VCaP (cell line): Measurements from ENCODE around the gene UBAP2.

Experiments used
- H3K27ac ChIP-seq: fragments of 450-650 bp; 2 replicates; pipeline ENCODE4 v1.5.1; 2017
- TF ChIP-seq, protein P1 (sequence below): fragments of 450-650 bp; conservative IDR thresholded peaks from 2 replicates; pipeline ENCODE4 v1.5.1; 2017; ENCODE audit warnings: mild to moderate bottlenecking, moderate library complexity

Gene UBAP2

DNA sequence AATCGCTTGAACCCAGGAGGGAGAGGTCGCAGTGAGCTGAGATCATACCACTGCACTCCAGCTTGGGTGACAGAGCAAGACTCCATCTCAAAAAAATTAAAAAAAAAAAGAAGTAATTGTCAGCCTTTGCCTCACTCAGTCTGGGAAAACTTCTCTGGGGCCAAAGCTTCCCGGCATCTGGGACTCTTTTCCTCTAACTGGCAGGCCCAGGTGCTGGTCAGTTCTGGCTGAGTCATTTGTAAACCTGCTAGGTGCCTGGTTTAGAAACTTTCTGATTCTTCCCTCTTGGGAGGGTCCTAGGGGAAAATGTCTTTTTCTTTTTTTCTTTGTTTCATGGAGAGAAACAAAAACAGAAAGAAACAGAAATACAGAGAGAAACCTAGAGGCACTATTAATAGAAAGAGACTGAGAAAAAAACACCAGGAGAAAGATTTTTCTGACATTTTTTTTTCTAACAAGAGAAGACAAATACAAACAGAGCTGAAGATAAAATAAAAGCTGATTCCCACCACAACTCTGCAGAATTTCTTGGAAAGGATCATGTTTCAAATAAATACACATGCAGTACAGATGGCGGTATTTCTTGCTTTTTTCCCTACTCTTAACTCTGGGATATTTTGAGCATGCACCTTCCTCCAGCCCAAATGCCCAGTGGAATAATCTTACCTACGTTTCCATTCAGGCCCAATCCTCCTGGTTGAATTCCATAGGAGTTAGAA, 22.1 kb upstream of the UBAP2 start:
- TF ChIP-seq, protein P1, sequence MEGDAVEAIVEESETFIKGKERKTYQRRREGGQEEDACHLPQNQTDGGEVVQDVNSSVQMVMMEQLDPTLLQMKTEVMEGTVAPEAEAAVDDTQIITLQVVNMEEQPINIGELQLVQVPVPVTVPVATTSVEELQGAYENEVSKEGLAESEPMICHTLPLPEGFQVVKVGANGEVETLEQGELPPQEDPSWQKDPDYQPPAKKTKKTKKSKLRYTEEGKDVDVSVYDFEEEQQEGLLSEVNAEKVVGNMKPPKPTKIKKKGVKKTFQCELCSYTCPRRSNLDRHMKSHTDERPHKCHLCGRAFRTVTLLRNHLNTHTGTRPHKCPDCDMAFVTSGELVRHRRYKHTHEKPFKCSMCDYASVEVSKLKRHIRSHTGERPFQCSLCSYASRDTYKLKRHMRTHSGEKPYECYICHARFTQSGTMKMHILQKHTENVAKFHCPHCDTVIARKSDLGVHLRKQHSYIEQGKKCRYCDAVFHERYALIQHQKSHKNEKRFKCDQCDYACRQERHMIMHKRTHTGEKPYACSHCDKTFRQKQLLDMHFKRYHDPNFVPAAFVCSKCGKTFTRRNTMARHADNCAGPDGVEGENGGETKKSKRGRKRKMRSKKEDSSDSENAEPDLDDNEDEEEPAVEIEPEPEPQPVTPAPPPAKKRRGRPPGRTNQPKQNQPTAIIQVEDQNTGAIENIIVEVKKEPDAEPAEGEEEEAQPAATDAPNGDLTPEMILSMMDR: no peak
- H3K27ac ChIP-seq: peak overlapping the region; percentile 99

DNA sequence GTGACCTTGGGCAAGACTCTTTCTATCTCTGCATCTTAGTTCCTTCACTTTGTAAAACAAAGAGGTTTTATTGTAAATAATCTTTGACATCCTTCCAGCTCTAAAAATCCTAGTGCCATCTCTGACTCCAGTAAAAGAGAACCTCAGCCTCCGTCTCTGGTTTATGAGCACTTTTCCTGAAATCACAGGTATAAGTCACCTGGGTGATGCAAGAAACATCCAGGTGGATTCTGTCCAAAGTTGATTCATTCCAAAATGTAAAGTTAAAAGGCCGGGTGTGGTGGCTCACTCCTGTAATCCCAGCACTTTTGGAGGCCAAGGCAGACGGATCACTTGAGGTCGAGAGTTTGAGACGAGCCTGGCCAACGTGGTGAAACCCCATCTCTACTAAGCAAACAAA, 21.1 kb upstream of the UBAP2 start:
- TF ChIP-seq, protein P1: no peak
- H3K27ac ChIP-seq: peak overlapping the region; percentile 99

DNA sequence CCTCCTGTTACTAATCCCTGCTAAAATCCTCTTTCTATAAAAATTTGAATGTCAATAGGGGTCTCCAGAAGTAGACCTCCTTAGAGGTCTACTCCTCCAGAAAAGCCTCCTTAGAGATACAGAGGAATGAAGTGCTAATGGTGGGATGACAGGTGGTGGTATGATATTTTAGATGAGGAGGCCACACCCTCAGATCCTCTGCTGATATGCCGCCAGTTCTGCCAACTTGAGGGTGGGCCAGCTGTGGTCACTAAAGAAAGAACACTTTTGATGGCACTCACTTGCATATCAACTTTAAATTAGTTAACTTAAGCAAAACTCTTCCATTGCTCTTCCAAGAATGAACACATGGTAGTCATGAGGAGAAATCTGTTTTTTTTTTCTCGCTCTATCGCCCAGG, 16.9 kb upstream of the UBAP2 start:
- TF ChIP-seq, protein P1: no peak
- H3K27ac ChIP-seq: no peak overlapping the region

GRCh38 chr9:34059954-34060353, 11.3 kb upstream of the UBAP2 start:
- TF ChIP-seq, protein P1: no peak
- no peak overlapping the region for H3K27ac ChIP-seq

DNA sequence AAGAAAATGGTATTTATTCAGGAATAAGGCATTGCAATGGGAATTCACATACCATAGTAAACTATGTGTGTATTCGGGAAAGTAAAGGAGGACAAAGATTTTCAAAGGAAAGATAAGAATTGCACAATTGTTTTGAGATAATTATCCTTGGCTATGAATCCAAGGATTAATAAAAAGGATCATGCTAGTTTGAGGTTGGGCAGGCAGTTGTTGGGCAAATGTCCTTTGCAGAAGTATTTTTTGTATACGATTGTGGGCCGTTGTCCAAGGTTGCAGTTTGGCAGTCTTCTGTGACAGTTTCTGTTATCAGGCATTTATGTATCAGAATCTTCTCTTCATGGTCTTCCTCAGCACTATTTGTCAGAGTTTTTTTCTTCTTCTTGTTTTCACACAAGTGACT, 10.6 kb upstream of the UBAP2 start:
- H3K27ac ChIP-seq: peak overlapping the region; percentile 5; the same call in 1 of the 2 replicates
- TF ChIP-seq, protein P1: no peak

DNA sequence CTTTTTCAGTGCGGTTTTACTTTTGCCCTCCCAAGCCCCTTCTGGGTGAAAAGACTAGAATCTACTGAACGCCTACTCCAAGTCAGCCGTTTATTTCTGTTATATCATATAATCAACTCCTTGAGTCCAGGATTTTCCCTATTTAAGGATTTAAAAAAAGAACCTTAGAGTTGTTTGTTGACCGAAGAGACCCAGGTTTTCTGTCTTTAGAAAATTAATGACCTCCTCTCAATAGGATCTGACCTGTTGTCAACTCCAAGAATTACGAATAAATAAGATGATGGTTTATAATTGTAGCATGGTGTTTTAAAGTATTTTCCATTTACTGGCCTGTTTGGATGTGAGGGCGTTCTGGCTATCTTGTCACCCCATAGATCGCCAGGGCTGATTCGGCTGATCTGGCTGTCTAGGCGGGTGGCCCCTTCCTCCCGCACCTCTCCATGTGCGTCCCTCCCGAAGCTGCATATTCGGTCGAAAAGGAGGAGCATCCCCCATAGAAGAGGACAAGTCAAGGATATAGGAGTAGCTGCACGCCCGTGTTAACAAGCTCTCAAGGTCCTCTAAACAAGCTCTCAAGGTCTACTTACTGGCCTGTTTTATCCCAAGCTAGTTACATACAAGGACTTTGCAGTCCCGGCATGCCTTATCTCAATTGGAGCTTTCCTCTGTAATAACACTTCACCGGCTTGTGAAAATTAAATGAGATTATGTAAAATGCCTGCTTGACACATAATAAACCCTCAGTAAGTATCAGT, 1.1 kb upstream of the UBAP2 start:
- peak overlapping the region; percentile 98 for H3K27ac ChIP-seq
- TF ChIP-seq, protein P1: no peak

GRCh38 chr9:34047864-34048726, 592 bp downstream of the UBAP2 start:
- H3K27ac ChIP-seq: peak overlapping the region; percentile 98
- TF ChIP-seq, protein P1: no peak
